ENCODE results near the gene BARHL1.

BARHL1 gene

GRCh38 chr9:132547052-132547431 lies 35.4 kb upstream of the BARHL1 start:
- no peaks in the 10 kb centered on the region for H3K27me3 ChIP-seq (ENCODE audit: control insufficient read depth, low read length)
- no peaks in the 10 kb centered on the region for H4K20me1 ChIP-seq (ENCODE audit: control insufficient read depth, insufficient read depth, low read depth, low read length)
- H3K4me2 ChIP-seq (ENCODE audit: low read length) = peak overlapping the region; percentile 76
- no peaks in the 10 kb centered on the region for H3K9me3 ChIP-seq (ENCODE audit: control insufficient read depth, insufficient read depth, low read length)
- H3K4me3 ChIP-seq (ENCODE audit: low read length) = peak overlapping the region; percentile 66
- H3K27ac ChIP-seq (ENCODE audit: low read depth, low read length) = peak overlapping the region; percentile 95
- no peaks in the 10 kb centered on the region for H3K9me2 ChIP-seq (replicated peaks; ENCODE audit: control insufficient read depth, low read length)
- H3F3A ChIP-seq (ENCODE audit: control insufficient read depth, insufficient read depth) = peaks cover 27% of the 10 kb centered on the region
- H3K79me2 ChIP-seq (ENCODE audit: control insufficient read depth, low read length) = no peaks in the 10 kb centered on the region
- H3K36me3 ChIP-seq (ENCODE audit: control insufficient read depth, low read length) = no peaks in the 10 kb centered on the region
- peaks cover 57% of the 10 kb centered on the region for H3K4me1 ChIP-seq (ENCODE audit: control insufficient read depth, low read length)
- TF ChIP-seq CTCF (IDR thresholded peaks at IDR 0.05; ENCODE audit: low read depth, low read length, poor library complexity, severe bottlenecking) (no peak), EZH2phosphoT487 (IDR thresholded peaks at IDR 0.05; ENCODE audit: borderline replicate concordance, low read length) (no peak)

GRCh38 chr9:132547436-132547835 lies 35.0 kb upstream of the BARHL1 start:
- Histone ChIP-seq H3F3A (ENCODE audit: control insufficient read depth, insufficient read depth) (peaks cover 27% of the 10 kb centered on the region), H3K79me2 (ENCODE audit: control insufficient read depth, low read length) (no peaks in the 10 kb centered on the region), H3K9me2 (replicated peaks; ENCODE audit: control insufficient read depth, low read length) (no peaks in the 10 kb centered on the region), H3K4me1 (ENCODE audit: control insufficient read depth, low read length) (peaks cover 61% of the 10 kb centered on the region), H3K27me3 (ENCODE audit: control insufficient read depth, low read length) (no peaks in the 10 kb centered on the region), H3K36me3 (ENCODE audit: control insufficient read depth, low read length) (no peaks in the 10 kb centered on the region), H3K27ac (ENCODE audit: low read depth, low read length) (peak overlapping the region; percentile 95), H4K20me1 (ENCODE audit: control insufficient read depth, insufficient read depth, low read depth, low read length) (no peaks in the 10 kb centered on the region), H3K4me2 (ENCODE audit: low read length) (peak overlapping the region; percentile 76), H3K9me3 (ENCODE audit: control insufficient read depth, insufficient read depth, low read length) (no peaks in the 10 kb centered on the region), H3K4me3 (ENCODE audit: low read length) (peak overlapping the region; percentile 66)
- TF ChIP-seq CTCF (IDR thresholded peaks at IDR 0.05; ENCODE audit: low read depth, low read length, poor library complexity, severe bottlenecking) (no peak), EZH2phosphoT487 (IDR thresholded peaks at IDR 0.05; ENCODE audit: borderline replicate concordance, low read length) (no peak)

- peak overlapping the region; percentile 66 for H3K4me3 ChIP-seq (ENCODE audit: low read length)
- H3K9me2 ChIP-seq (replicated peaks; ENCODE audit: control insufficient read depth, low read length) = no peaks in the 10 kb centered on the region
- H3K4me2 ChIP-seq (ENCODE audit: low read length) = peak overlapping the region; percentile 76
- H3K36me3 ChIP-seq (ENCODE audit: control insufficient read depth, low read length) = no peaks in the 10 kb centered on the region
- H3F3A ChIP-seq (ENCODE audit: control insufficient read depth, insufficient read depth) = peaks cover 27% of the 10 kb centered on the region
- H3K4me1 ChIP-seq (ENCODE audit: control insufficient read depth, low read length) = peaks cover 68% of the 10 kb centered on the region
- TF ChIP-seq CTCF (IDR thresholded peaks at IDR 0.05; ENCODE audit: low read depth, low read length, poor library complexity, severe bottlenecking) = no peak
- TF ChIP-seq EZH2phosphoT487 (IDR thresholded peaks at IDR 0.05; ENCODE audit: borderline replicate concordance, low read length) = no peak
- no peaks in the 10 kb centered on the region for H3K27me3 ChIP-seq (ENCODE audit: control insufficient read depth, low read length)
- H3K79me2 ChIP-seq (ENCODE audit: control insufficient read depth, low read length) = no peaks in the 10 kb centered on the region
- no peaks in the 10 kb centered on the region for H3K9me3 ChIP-seq (ENCODE audit: control insufficient read depth, insufficient read depth, low read length)
- H4K20me1 ChIP-seq (ENCODE audit: control insufficient read depth, insufficient read depth, low read depth, low read length) = no peaks in the 10 kb centered on the region
- peak overlapping the region; percentile 95 for H3K27ac ChIP-seq (ENCODE audit: low read depth, low read length)
Observed at GRCh38 chr9:132547976-132548730, 34.3 kb upstream of the BARHL1 start.

Measured in DOHH2 (cell line).